Testis (tissue), 2 donors: Measurements from ENCODE around the gene STX19.

Experiments used
- CTCF ChIP-seq, 3 experiments: fragments of 450-650 bp in 2 of 3; fragments of 200-600 bp in 1 of 3; sonication (generic) in 1 of 3; IDR thresholded peaks; one replicate each; pipeline ENCODE4 v1.5.1; 2016 to 2019; ENCODE audit warnings: antibody characterized with exemption in 3 of 3, mild to moderate bottlenecking in 2 of 3, moderate library complexity in 1 of 3
- POLR2A ChIP-seq: fragments of 450-650 bp; IDR thresholded peaks from one replicate; pipeline ENCODE4 v1.6.1; 2017; ENCODE audit warnings: antibody characterized with exemption, mild to moderate bottlenecking, moderate library complexity

DNA sequence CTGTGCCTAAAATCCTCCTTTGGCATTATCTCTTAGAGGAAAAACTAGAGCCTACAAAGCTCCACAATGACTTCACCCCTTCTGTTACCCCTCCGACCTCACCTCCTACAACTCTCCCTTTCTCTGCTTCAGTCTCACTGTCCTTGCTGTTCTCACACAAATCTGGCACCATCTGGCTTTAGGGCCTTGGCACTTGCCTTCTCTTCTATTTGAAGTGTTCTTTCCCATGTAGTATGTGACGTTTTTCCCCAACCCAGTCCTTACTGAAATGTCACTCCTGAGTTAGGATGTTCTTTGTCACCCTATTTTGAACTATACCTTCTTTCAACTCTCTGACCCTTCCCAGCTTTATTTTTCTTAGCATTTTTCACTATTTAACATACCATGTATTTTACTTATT lies 8.7 kb downstream of the STX19 start:
- TF ChIP-seq CTCF (IDR thresholded peaks at IDR 0.05) (no peak), POLR2A (no peak)
